Muscle layer of colon (tissue), 2 donors: ENCODE data around the gene THAP3.

ENCODE experiments used
- H3K27ac ChIP-seq: one replicate; pipeline ENCODE4 v1.7.0; 2013; ENCODE audit warnings: low read depth, mild to moderate bottlenecking, low read length, moderate library complexity
- H3K27me3 ChIP-seq, 2 donors: one replicate each; pipeline ENCODE4 v1.7.0; 2013; ENCODE audit warnings: low read length in 2 of 2, mild to moderate bottlenecking in 2 of 2; ENCODE audit not compliant: insufficient read depth in 2 of 2, control insufficient read depth in 1 of 2
- H3K36me3 ChIP-seq: one replicate; pipeline ENCODE4 v1.7.0; 2013; ENCODE audit warnings: mild to moderate bottlenecking, low read length; ENCODE audit not compliant: insufficient read depth
- H3K4me1 ChIP-seq: one replicate; pipeline ENCODE4 v1.7.0; 2013; ENCODE audit warnings: mild to moderate bottlenecking, low read length; ENCODE audit not compliant: insufficient read depth
- H3K4me3 ChIP-seq, 2 donors: one replicate each; pipeline ENCODE4 v1.7.0; 2013; ENCODE audit warnings: low read length in 2 of 2, low read depth in 1 of 2, mild to moderate bottlenecking in 1 of 2, moderate library complexity in 1 of 2
- H3K9ac ChIP-seq: one replicate; pipeline ENCODE4 v1.7.0; 2013; ENCODE audit warnings: low read length
- H3K9me3 ChIP-seq: one replicate; pipeline ENCODE4 v1.7.0; 2013; ENCODE audit warnings: mild to moderate bottlenecking, low read length
- donor health status: abdominal sarcoma.
- donor health status: Adenocarcinoma of cecum.

THAP3 gene, protein sequence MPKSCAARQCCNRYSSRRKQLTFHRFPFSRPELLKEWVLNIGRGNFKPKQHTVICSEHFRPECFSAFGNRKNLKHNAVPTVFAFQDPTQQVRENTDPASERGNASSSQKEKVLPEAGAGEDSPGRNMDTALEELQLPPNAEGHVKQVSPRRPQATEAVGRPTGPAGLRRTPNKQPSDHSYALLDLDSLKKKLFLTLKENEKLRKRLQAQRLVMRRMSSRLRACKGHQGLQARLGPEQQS

GRCh38 chr1:6624710-6625583 lies at the start of gene THAP3:
Gene THAP3, plus strand, starts transcription at chr1:6624868. Its CDS starts 351 bp downstream, at chr1:6625219.
- Histone ChIP-seq H3K9me3 (no peaks in the 10 kb centered on the region), H3K9ac (peak within 1 kb of the TSS; percentile 68), H3K4me3 (peak within 1 kb of the TSS; percentile 60 to 79), H3K27ac (peak within 1 kb of the TSS; percentile 87), H3K4me1 (peaks cover 25% of the 10 kb centered on the region), H3K36me3 (peaks cover 55% of the 10 kb centered on the region), H3K27me3 (no peaks in the 10 kb centered on the region)

GRCh38 chr1:6577831-6578525 lies 46.7 kb upstream of the THAP3 start:
- Histone ChIP-seq H3K36me3 (peaks cover 5% of the 10 kb centered on the region), H3K9me3 (no peaks in the 10 kb centered on the region), H3K27ac (no peak overlapping the region), H3K27me3 (no peaks in the 10 kb centered on the region), H3K4me3 (no peak overlapping the region), H3K9ac (no peak overlapping the region), H3K4me1 (peaks cover 29% of the 10 kb centered on the region)

GRCh38 chr1:6578624-6579373 lies 45.9 kb upstream of the THAP3 start:
- Histone ChIP-seq H3K27me3 (no peaks in the 10 kb centered on the region), H3K9me3 (no peaks in the 10 kb centered on the region), H3K9ac (peak overlapping the region; percentile 63), H3K4me1 (peaks cover 29% of the 10 kb centered on the region), H3K27ac (peak overlapping the region; percentile 70), H3K36me3 (peaks cover 5% of the 10 kb centered on the region), H3K4me3 (peak overlapping the region in 1 of 2 donors; percentile 80)

DNA sequence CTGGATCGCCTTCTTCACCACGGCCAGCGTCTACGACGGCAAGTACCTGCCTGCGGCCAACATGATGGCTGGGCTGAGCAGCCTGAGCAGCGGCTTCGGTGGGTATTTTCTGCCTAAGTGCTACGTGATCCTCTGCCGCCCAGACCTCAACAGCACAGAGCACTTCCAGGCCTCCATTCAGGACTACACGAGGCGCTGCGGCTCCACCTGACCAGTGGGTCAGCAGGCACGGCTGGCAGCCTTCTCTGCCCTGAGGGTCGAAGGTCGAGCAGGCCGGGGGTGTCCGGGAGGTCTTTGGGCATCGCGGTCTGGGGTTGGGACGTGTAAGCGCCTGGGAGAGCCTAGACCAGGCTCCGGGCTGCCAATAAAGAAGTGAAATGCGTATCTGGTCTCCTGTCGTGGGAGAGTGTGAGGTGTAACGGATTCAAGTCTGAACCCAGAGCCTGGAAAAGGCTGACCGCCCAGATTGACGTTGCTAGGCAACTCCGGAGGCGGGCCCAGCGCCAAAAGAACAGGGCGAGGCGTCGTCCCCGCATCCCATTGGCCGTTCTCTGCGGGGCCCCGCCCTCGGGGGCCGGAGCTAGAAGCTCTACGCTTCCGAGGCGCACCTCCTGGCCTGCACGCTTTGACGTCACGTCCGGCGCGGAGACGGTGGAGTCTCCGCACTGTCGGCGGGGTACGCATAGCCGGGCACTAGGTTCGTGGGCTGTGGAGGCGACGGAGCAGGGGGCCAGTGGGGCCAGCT lies 45.1 kb upstream of the THAP3 start, which contains the start of gene ZBTB48:
Gene ZBTB48, plus strand, starts transcription at position 621 of the 745 bp plus-strand sequence. CDS start 616 bp downstream, outside the sequence.
- H3K27ac ChIP-seq, result peak within 1 kb of the TSS; percentile 77
- H3K4me1 ChIP-seq, result peaks cover 29% of the 10 kb centered on the region
- no peaks in the 10 kb centered on the region for H3K9me3 ChIP-seq
- H3K4me3 ChIP-seq, result peak within 1 kb of the TSS; percentile 78 to 80
- H3K36me3 ChIP-seq, result peaks cover 5% of the 10 kb centered on the region
- H3K9ac ChIP-seq, result peak within 1 kb of the TSS; percentile 70
- H3K27me3 ChIP-seq, result no peaks in the 10 kb centered on the region

DNA sequence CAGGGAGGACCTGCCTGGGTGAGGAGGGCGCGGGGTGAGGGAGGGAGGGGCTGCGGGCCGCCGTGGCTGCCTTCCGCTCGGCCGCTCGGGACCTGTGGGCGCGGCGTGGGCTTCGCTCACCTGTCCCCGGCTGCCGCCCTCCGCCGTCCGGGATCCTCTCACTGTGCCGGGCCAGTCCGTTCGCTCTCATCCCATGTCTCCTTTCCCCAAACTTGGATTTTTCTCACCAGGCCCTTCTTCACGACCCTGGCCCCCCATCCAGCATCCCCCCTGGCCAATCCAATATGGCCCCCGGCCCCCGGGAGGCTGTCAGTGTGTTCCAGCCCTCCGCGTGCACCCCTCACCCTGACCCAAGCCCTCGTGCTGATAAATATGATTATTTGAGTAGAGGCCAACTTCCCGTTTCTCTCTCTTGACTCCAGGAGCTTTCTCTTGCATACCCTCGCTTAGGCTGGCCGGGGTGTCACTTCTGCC lies 44.5 kb upstream of the THAP3 start:
- Histone ChIP-seq H3K27me3 (no peaks in the 10 kb centered on the region), H3K9ac (peak overlapping the region; percentile 70), H3K27ac (peak overlapping the region; percentile 77), H3K4me3 (peak overlapping the region; percentile 78 to 80), H3K4me1 (peaks cover 29% of the 10 kb centered on the region), H3K9me3 (no peaks in the 10 kb centered on the region), H3K36me3 (peaks cover 5% of the 10 kb centered on the region)

- Histone ChIP-seq H3K36me3 (peaks cover 5% of the 10 kb centered on the region), H3K9me3 (no peaks in the 10 kb centered on the region), H3K4me3 (peak overlapping the region; percentile 78 to 80), H3K4me1 (peaks cover 29% of the 10 kb centered on the region), H3K9ac (peak overlapping the region; percentile 70), H3K27me3 (no peaks in the 10 kb centered on the region), H3K27ac (peak overlapping the region; percentile 77)
Measured at GRCh38 chr1:6580593-6581409, 43.9 kb upstream of the THAP3 start.

DNA sequence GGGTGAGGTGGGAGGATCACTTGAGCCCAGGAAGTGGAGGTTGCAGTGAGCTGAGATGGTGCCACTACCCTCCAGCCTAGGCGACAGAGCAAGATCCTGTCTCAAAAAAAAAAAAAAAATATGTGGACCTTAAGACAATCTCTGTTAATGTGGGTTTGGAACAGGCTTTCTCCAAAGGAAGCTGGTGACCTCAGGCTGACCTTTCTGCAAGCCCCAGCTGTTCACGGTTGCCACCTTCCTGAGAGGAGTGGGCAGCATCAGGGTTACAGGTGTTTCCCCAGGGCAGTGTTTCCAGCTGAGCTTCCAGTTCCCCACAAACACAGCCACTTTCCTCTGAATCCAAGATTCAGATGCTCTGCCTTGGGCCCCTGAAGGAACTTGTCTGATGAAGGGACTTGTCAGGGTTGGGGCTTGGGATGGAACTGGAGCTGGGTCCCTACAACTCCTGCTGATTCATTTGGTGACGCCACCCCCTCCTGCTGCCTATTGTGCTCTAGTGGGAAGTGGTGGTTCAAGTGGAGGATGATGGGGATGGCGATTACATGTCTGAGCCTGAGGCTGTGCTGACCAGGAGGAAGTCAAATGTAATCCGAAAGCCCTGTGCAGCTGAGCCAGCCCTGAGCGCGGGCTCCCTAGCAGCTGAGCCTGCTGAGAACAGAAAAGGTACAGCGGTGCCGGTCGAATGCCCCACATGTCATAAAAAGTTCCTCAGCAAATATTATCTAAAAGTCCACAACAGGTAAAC lies 42.9 kb upstream of the THAP3 start:
- H3K36me3 ChIP-seq, result peaks cover 5% of the 10 kb centered on the region
- H3K4me3 ChIP-seq, result no peak overlapping the region
- no peak overlapping the region for H3K9ac ChIP-seq
- H3K4me1 ChIP-seq, result peaks cover 31% of the 10 kb centered on the region
- no peak overlapping the region for H3K27ac ChIP-seq
- no peaks in the 10 kb centered on the region for H3K9me3 ChIP-seq
- H3K27me3 ChIP-seq, result no peaks in the 10 kb centered on the region

GRCh38 chr1:6582370-6582769 lies 42.3 kb upstream of the THAP3 start:
- Histone ChIP-seq H3K27ac (no peak overlapping the region), H3K4me1 (peaks cover 38% of the 10 kb centered on the region), H3K9me3 (no peaks in the 10 kb centered on the region), H3K4me3 (no peak overlapping the region), H3K36me3 (peaks cover 8% of the 10 kb centered on the region), H3K27me3 (no peaks in the 10 kb centered on the region), H3K9ac (no peak overlapping the region)
